CD4-positive, alpha-beta memory T cell (primary cell): Measurements from ENCODE around the gene KCNIP4. TPM values are rescaled to one million over a fixed set of nuclear protein-coding genes. Genes with fewer than 3 reads are reported as not detected.

Experiments
- CTCF ChIA-PET: fragments of 350-600 bp; sonication (Branson Sonifier 250); formaldehyde crosslinking; loops from one replicate; lab custom pipeline; 2021; ENCODE audit warnings: inconsistent platforms; ENCODE audit not compliant: partially characterized antibody; lab: Charles Lee
- POLR2A ChIA-PET: fragments of 350-600 bp; sonication (Branson Sonifier 250); formaldehyde crosslinking; loops from one replicate; lab custom pipeline; 2021; ENCODE audit not compliant: partially characterized antibody; lab: Charles Lee
- DNase-seq, 5 donors: peaks; one replicate each; pipeline versions ENCODE4 v3.0.0 to v3.0.0-alpha.2; 2020 to 2022; ENCODE audit warnings: mixed read lengths in 1 of 5
- H3K27ac ChIP-seq: one replicate; pipeline ENCODE4 v1.7.0; 2013; ENCODE audit warnings: low read depth, low read length
- H3K27me3 ChIP-seq: 2 replicates; pipeline ENCODE4 v1.7.0; 2013; ENCODE audit warnings: mild to moderate bottlenecking, low read length, moderate library complexity; ENCODE audit not compliant: insufficient read depth
- H3K36me3 ChIP-seq: 2 replicates; pipeline ENCODE4 v1.7.0; 2013; ENCODE audit warnings: mild to moderate bottlenecking, low read length, moderate library complexity; ENCODE audit not compliant: insufficient read depth
- H3K4me1 ChIP-seq: 2 replicates; pipeline ENCODE4 v1.7.0; 2013; ENCODE audit warnings: mild to moderate bottlenecking, low read length, moderate library complexity; ENCODE audit not compliant: insufficient read depth
- H3K4me3 ChIP-seq, 2 donors: one replicate each; pipeline ENCODE4 v1.7.0; 2013; ENCODE audit warnings: low read length in 2 of 2, mild to moderate bottlenecking in 1 of 2
- H3K9me3 ChIP-seq, 2 donors: one replicate each; pipeline ENCODE4 v1.7.0; 2013; ENCODE audit warnings: low read length in 2 of 2, control low read depth in 1 of 2; ENCODE audit not compliant: control insufficient read depth in 1 of 2
- H3K27ac Mint-ChIP-seq, 7 donors: one replicate each; pipeline ENCODE4 v1.8.0; 2020 to 2021; ENCODE audit warnings: mixed read lengths in 7 of 7, mild to moderate bottlenecking in 6 of 7, inconsistent platforms in 3 of 7, moderate library complexity in 3 of 7
- H3K27me3 Mint-ChIP-seq, 2 donors: one replicate each; pipeline ENCODE4 v1.8.0; 2020 to 2021; ENCODE audit warnings: mixed read lengths in 2 of 2
- H3K36me3 Mint-ChIP-seq, 2 donors: one replicate each; pipeline ENCODE4 v1.8.0; 2020 to 2021; ENCODE audit warnings: mixed read lengths in 2 of 2, inconsistent platforms in 1 of 2, mild to moderate bottlenecking in 1 of 2
- H3K4me1 Mint-ChIP-seq, 4 donors: one replicate each; pipeline ENCODE4 v1.8.0; 2020 to 2021; ENCODE audit warnings: mixed read lengths in 4 of 4, mild to moderate bottlenecking in 1 of 4
- H3K4me3 Mint-ChIP-seq, 8 donors: one replicate each; pipeline ENCODE4 v1.8.0; 2020 to 2021; ENCODE audit warnings: mixed read lengths in 8 of 8, mild to moderate bottlenecking in 7 of 8, moderate library complexity in 6 of 8, inconsistent platforms in 3 of 8
- H3K9me3 Mint-ChIP-seq, 8 donors: one replicate each; pipeline ENCODE4 v1.8.0; 2020 to 2021; ENCODE audit warnings: mixed read lengths in 8 of 8, mild to moderate bottlenecking in 5 of 8, inconsistent platforms in 3 of 8, moderate library complexity in 1 of 8
- intact Hi-C: fragments of 100-400 bp; cut with micrococcal nuclease; formaldehyde crosslinking; loops from one replicate; pipeline ENCODE4 v1.15.1; 2023
- polyA plus RNA-seq, 2 donors: library from polyadenylated mRNA; unstranded; fragments of 300-500 nt; fragmentation: Illumina TruSeq; gene quantifications; one replicate each; pipeline ENCODE4 v1.2.3, GENCODE V29; 2021
- total RNA-seq, 2 experiments: library from RNA; stranded (reverse); gene quantifications; one replicate each; pipeline ENCODE4 v1.2.3, GENCODE V29; 2021

Gene KCNIP4
- total and polyA plus RNA-seq, 4 experiments from 2014 or later, result 0.11 to 0.26 TPM; not detected in 2

GRCh38 chr4:21876711-21877110 is 71.9 kb downstream of the KCNIP4 start:
- Histone ChIP-seq H3K4me1 (no peaks in the 10 kb centered on the region), H3K36me3 (no peaks in the 10 kb centered on the region), H3K27me3 (no peaks in the 10 kb centered on the region), H3K27ac (no peak overlapping the region), H3K4me3 (no peak overlapping the region), H3K9me3 (no peaks in the 10 kb centered on the region)
- Mint-ChIP-seq H3K4me3 (no peak overlapping the region), H3K36me3 (no peaks in the 10 kb centered on the region), H3K27me3 (no peaks in the 10 kb centered on the region), H3K27ac (no peak overlapping the region), H3K4me1 (no peaks in the 10 kb centered on the region), H3K9me3 (peaks cover 0 to 13% (median 3%) of the 10 kb centered on the region in 8 donors)
- DNase-seq, result no peak
- intact Hi-C loops, result no loop called here
- ChIA-PET CTCF (no interaction called here), POLR2A (no interaction called here)

- Histone ChIP-seq H3K9me3 (no peaks in the 10 kb centered on the region), H3K4me3 (no peak overlapping the region), H3K27ac (no peak overlapping the region), H3K27me3 (no peaks in the 10 kb centered on the region), H3K36me3 (no peaks in the 10 kb centered on the region), H3K4me1 (no peaks in the 10 kb centered on the region)
- H3K27ac Mint-ChIP-seq, result no peak overlapping the region
- no peak overlapping the region for H3K4me3 Mint-ChIP-seq
- H3K9me3 Mint-ChIP-seq, result peaks cover 0 to 21% (median 5%) of the 10 kb centered on the region in 8 donors
- no peaks in the 10 kb centered on the region for H3K36me3 Mint-ChIP-seq
- ChIA-PET POLR2A (no interaction called here), CTCF (no interaction called here)
- intact Hi-C loops, result no loop called here
- H3K4me1 Mint-ChIP-seq, result no peaks in the 10 kb centered on the region
- no peaks in the 10 kb centered on the region for H3K27me3 Mint-ChIP-seq
- DNase-seq, result no peak
Measured at GRCh38 chr4:21873145-21873544, 75.4 kb downstream of the KCNIP4 start.

- Mint-ChIP-seq H3K4me3 (no peak overlapping the region), H3K4me1 (no peaks in the 10 kb centered on the region), H3K36me3 (no peaks in the 10 kb centered on the region), H3K27ac (no peak overlapping the region), H3K27me3 (no peaks in the 10 kb centered on the region), H3K9me3 (peaks cover 0 to 21% (median 5%) of the 10 kb centered on the region in 8 donors)
- Histone ChIP-seq H3K36me3 (no peaks in the 10 kb centered on the region), H3K4me1 (no peaks in the 10 kb centered on the region), H3K4me3 (no peak overlapping the region), H3K9me3 (no peaks in the 10 kb centered on the region), H3K27ac (no peak overlapping the region), H3K27me3 (no peaks in the 10 kb centered on the region)
- intact Hi-C loops, result no loop called here
- CTCF ChIA-PET, result no interaction called here
- DNase-seq, result no peak
- POLR2A ChIA-PET, result no interaction called here
Measured at GRCh38 chr4:21872101-21872500, 76.5 kb downstream of the KCNIP4 start.

- no peaks in the 10 kb centered on the region for H3K36me3 Mint-ChIP-seq
- no peak for DNase-seq
- H3K27me3 Mint-ChIP-seq, result no peaks in the 10 kb centered on the region
- intact Hi-C loops, result no loop called here
- Histone ChIP-seq H3K9me3 (no peaks in the 10 kb centered on the region), H3K4me1 (no peaks in the 10 kb centered on the region), H3K36me3 (no peaks in the 10 kb centered on the region), H3K27me3 (no peaks in the 10 kb centered on the region), H3K27ac (no peak overlapping the region), H3K4me3 (no peak overlapping the region)
- ChIA-PET CTCF (no interaction called here), POLR2A (no interaction called here)
- H3K9me3 Mint-ChIP-seq, result peaks cover 0 to 21% (median 6%) of the 10 kb centered on the region in 8 donors
- no peak overlapping the region for H3K4me3 Mint-ChIP-seq
- no peak overlapping the region for H3K27ac Mint-ChIP-seq
- H3K4me1 Mint-ChIP-seq, result no peaks in the 10 kb centered on the region
Measured at GRCh38 chr4:21869978-21870745, 78.4 kb downstream of the KCNIP4 start.

- H3K4me3 Mint-ChIP-seq, result no peak overlapping the region
- peaks cover 4 to 13% (median 7%) of the 10 kb centered on the region in 8 donors for H3K9me3 Mint-ChIP-seq
- intact Hi-C loops, result no loop called here
- CTCF ChIA-PET, result no interaction called here
- DNase-seq, result no peak
- no peaks in the 10 kb centered on the region for H3K36me3 Mint-ChIP-seq
- no peaks in the 10 kb centered on the region for H3K4me1 Mint-ChIP-seq
- H3K27me3 Mint-ChIP-seq, result no peaks in the 10 kb centered on the region
- Histone ChIP-seq H3K4me3 (no peak overlapping the region), H3K27ac (no peak overlapping the region), H3K9me3 (no peaks in the 10 kb centered on the region), H3K4me1 (no peaks in the 10 kb centered on the region), H3K36me3 (no peaks in the 10 kb centered on the region), H3K27me3 (no peaks in the 10 kb centered on the region)
- H3K27ac Mint-ChIP-seq, result no peak overlapping the region
- POLR2A ChIA-PET, result no interaction called here
Measured at GRCh38 chr4:21864686-21865085, 83.9 kb downstream of the KCNIP4 start.

- Histone ChIP-seq H3K27me3 (no peaks in the 10 kb centered on the region), H3K27ac (no peak overlapping the region), H3K9me3 (no peaks in the 10 kb centered on the region), H3K4me3 (no peak overlapping the region), H3K4me1 (no peaks in the 10 kb centered on the region), H3K36me3 (no peaks in the 10 kb centered on the region)
- H3K4me1 Mint-ChIP-seq, result no peaks in the 10 kb centered on the region
- no peaks in the 10 kb centered on the region for H3K36me3 Mint-ChIP-seq
- no peak overlapping the region for H3K27ac Mint-ChIP-seq
- no peak overlapping the region for H3K4me3 Mint-ChIP-seq
- CTCF ChIA-PET, result no interaction called here
- POLR2A ChIA-PET, result no interaction called here
- no peak for DNase-seq
- H3K27me3 Mint-ChIP-seq, result no peaks in the 10 kb centered on the region
- intact Hi-C loops, result no loop called here
- peaks cover 0 to 17% (median 5%) of the 10 kb centered on the region in 8 donors for H3K9me3 Mint-ChIP-seq
Measured at GRCh38 chr4:21862917-21863316, 85.7 kb downstream of the KCNIP4 start.

GRCh38 chr4:21858971-21859370 is 89.6 kb downstream of the KCNIP4 start:
- peaks cover 0 to 12% (median 6%) of the 10 kb centered on the region in 8 donors for H3K9me3 Mint-ChIP-seq
- H3K27ac ChIP-seq, result no peak overlapping the region

More at GRCh38 chr4:21858971-21859370, 89.6 kb downstream of the KCNIP4 start:
- no peaks in the 10 kb centered on the region for H3K4me1 Mint-ChIP-seq
- H3K4me3 ChIP-seq, result no peak overlapping the region
- intact Hi-C loops, result no loop called here
- ChIA-PET CTCF (no interaction called here), POLR2A (no interaction called here)
- H3K27me3 Mint-ChIP-seq, result no peaks in the 10 kb centered on the region
- no peak overlapping the region for H3K4me3 Mint-ChIP-seq
- no peak for DNase-seq
- H3K4me1 ChIP-seq, result no peaks in the 10 kb centered on the region
- H3K27ac Mint-ChIP-seq, result no peak overlapping the region
- no peaks in the 10 kb centered on the region for H3K36me3 ChIP-seq
- no peaks in the 10 kb centered on the region for H3K36me3 Mint-ChIP-seq
- no peaks in the 10 kb centered on the region for H3K27me3 ChIP-seq
- H3K9me3 ChIP-seq, result no peaks in the 10 kb centered on the region
